ENCODE measurements around the gene DLEU7. TPM values are rescaled to one million over a fixed set of nuclear protein-coding genes. Genes with fewer than 3 reads are reported as not detected.
A peak's percentile ranks its signal among the peaks of the same experiment; 100 is the strongest.

The DLEU7 gene
- total RNA-seq, 1 donor = not detected

- DNase-seq (ENCODE audit: insufficient read length, low spot score, missing footprints) = no peak
- Histone ChIP-seq H3K36me3 (ENCODE audit: insufficient read depth, low read length) (no peaks in the 10 kb centered on the region), H2AFZ (ENCODE audit: low read length) (no peak overlapping the region), H3K4me1 (ENCODE audit: insufficient read depth, low read length) (peaks cover 16% of the 10 kb centered on the region), H3K9me3 (ENCODE audit: low read depth, low read length) (no peaks in the 10 kb centered on the region), H3K4me3 (ENCODE audit: insufficient read depth, low read length) (no peak overlapping the region), H3K4me2 (ENCODE audit: insufficient read depth, low read length) (no peak overlapping the region), H3K79me2 (ENCODE audit: insufficient read depth, low read length) (no peaks in the 10 kb centered on the region), H3K27me3 (ENCODE audit: insufficient read depth, low read length) (no peaks in the 10 kb centered on the region), H4K20me1 (ENCODE audit: insufficient read depth, low read length) (no peaks in the 10 kb centered on the region), H3K27ac (ENCODE audit: low read depth, low read length) (no peak overlapping the region)
- TF ChIP-seq CTCF (IDR thresholded peaks at IDR 0.05; ENCODE audit: extremely low read depth, low read depth, low read length) = no peak
Measured at GRCh38 chr13:50793026-50793425, 50.5 kb downstream of the DLEU7 start.

GRCh38 chr13:50788551-50789210 lies 54.8 kb downstream of the DLEU7 start:
- DNase-seq (ENCODE audit: insufficient read length, low spot score, missing footprints) = peak; percentile 78
- no peaks in the 10 kb centered on the region for H3K36me3 ChIP-seq (ENCODE audit: insufficient read depth, low read length)
- no peak overlapping the region for H3K4me2 ChIP-seq (ENCODE audit: insufficient read depth, low read length)
- H4K20me1 ChIP-seq (ENCODE audit: insufficient read depth, low read length) = no peaks in the 10 kb centered on the region
- H3K27me3 ChIP-seq (ENCODE audit: insufficient read depth, low read length) = no peaks in the 10 kb centered on the region
- no peak overlapping the region for H3K4me3 ChIP-seq (ENCODE audit: insufficient read depth, low read length)
- peaks cover 8% of the 10 kb centered on the region for H3K4me1 ChIP-seq (ENCODE audit: insufficient read depth, low read length)
- H3K27ac ChIP-seq (ENCODE audit: low read depth, low read length) = no peak overlapping the region
- no peak for TF ChIP-seq CTCF (IDR thresholded peaks at IDR 0.05; ENCODE audit: extremely low read depth, low read depth, low read length)
- no peaks in the 10 kb centered on the region for H3K79me2 ChIP-seq (ENCODE audit: insufficient read depth, low read length)
- H3K9me3 ChIP-seq (ENCODE audit: low read depth, low read length) = no peaks in the 10 kb centered on the region
- peak overlapping the region; percentile 32 for H2AFZ ChIP-seq (ENCODE audit: low read length)

GRCh38 chr13:50787316-50788195 lies 55.9 kb downstream of the DLEU7 start:
- H3K36me3 ChIP-seq (ENCODE audit: insufficient read depth, low read length) = no peaks in the 10 kb centered on the region
- no peak for DNase-seq (ENCODE audit: insufficient read length, low spot score, missing footprints)
- no peaks in the 10 kb centered on the region for H3K27me3 ChIP-seq (ENCODE audit: insufficient read depth, low read length)
- no peak for TF ChIP-seq CTCF (IDR thresholded peaks at IDR 0.05; ENCODE audit: extremely low read depth, low read depth, low read length)
- peaks cover 8% of the 10 kb centered on the region for H3K4me1 ChIP-seq (ENCODE audit: insufficient read depth, low read length)
- no peak overlapping the region for H3K27ac ChIP-seq (ENCODE audit: low read depth, low read length)
- H2AFZ ChIP-seq (ENCODE audit: low read length) = peak overlapping the region; percentile 32
- no peak overlapping the region for H3K4me3 ChIP-seq (ENCODE audit: insufficient read depth, low read length)
- no peak overlapping the region for H3K4me2 ChIP-seq (ENCODE audit: insufficient read depth, low read length)
- no peaks in the 10 kb centered on the region for H4K20me1 ChIP-seq (ENCODE audit: insufficient read depth, low read length)
- no peaks in the 10 kb centered on the region for H3K79me2 ChIP-seq (ENCODE audit: insufficient read depth, low read length)
- no peaks in the 10 kb centered on the region for H3K9me3 ChIP-seq (ENCODE audit: low read depth, low read length)

- H3K4me1 ChIP-seq (ENCODE audit: insufficient read depth, low read length) = peaks cover 11% of the 10 kb centered on the region
- no peak for TF ChIP-seq CTCF (IDR thresholded peaks at IDR 0.05; ENCODE audit: extremely low read depth, low read depth, low read length)
- H3K4me2 ChIP-seq (ENCODE audit: insufficient read depth, low read length) = no peak overlapping the region
- no peak overlapping the region for H2AFZ ChIP-seq (ENCODE audit: low read length)
- H3K27me3 ChIP-seq (ENCODE audit: insufficient read depth, low read length) = no peaks in the 10 kb centered on the region
- no peak overlapping the region for H3K27ac ChIP-seq (ENCODE audit: low read depth, low read length)
- H4K20me1 ChIP-seq (ENCODE audit: insufficient read depth, low read length) = no peaks in the 10 kb centered on the region
- DNase-seq (ENCODE audit: insufficient read length, low spot score, missing footprints) = no peak
- H3K36me3 ChIP-seq (ENCODE audit: insufficient read depth, low read length) = no peaks in the 10 kb centered on the region
- H3K4me3 ChIP-seq (ENCODE audit: insufficient read depth, low read length) = no peak overlapping the region
- no peaks in the 10 kb centered on the region for H3K9me3 ChIP-seq (ENCODE audit: low read depth, low read length)
- H3K79me2 ChIP-seq (ENCODE audit: insufficient read depth, low read length) = no peaks in the 10 kb centered on the region
Measured at GRCh38 chr13:50783717-50784290, 59.7 kb downstream of the DLEU7 start.

Data from osteoblast (primary cell).